ENCODE results near the gene CD247. TPM values are rescaled to one million over a fixed set of nuclear protein-coding genes. Genes with fewer than 3 reads are reported as not detected.

Gene CD247
- total and polyA plus RNA-seq, 9 of the 15 experiments (the other 6 are each of a cell fraction or from before 2014, with no cell fraction given): 0.08 to 0.42 (median 0.28) TPM; not detected in 5

- no peak for TF ChIP-seq TFE3 (CRISPR knock-in tag; IDR thresholded peaks at IDR 0.05)
- TF ChIP-seq FOXK2 (conservative IDR thresholded peaks at IDR 0.05 in 1 of 2, IDR thresholded peaks at IDR 0.05 in 1 of 2; ENCODE audit: low read depth in 2 of 2): peak in 1 of 2 experiments; percentile 45; a peak in 1 of 4 replicates
- TF ChIP-seq NCOR1 (IDR thresholded peaks at IDR 0.05): peak; percentile 55
- TF ChIP-seq BACH1 (tag; IDR thresholded peaks at IDR 0.05): no peak
- peak; percentile 88 for TF ChIP-seq ARID1B (IDR thresholded peaks at IDR 0.05)
- TF ChIP-seq SMARCC2 (IDR thresholded peaks at IDR 0.05; ENCODE audit: low read depth): peak; percentile 21; the same call in 1 of the 2 replicates
- TF ChIP-seq MED1 (CRISPR knock-in tag; IDR thresholded peaks at IDR 0.05; ENCODE audit: borderline replicate concordance): no peak
- no peak for TF ChIP-seq ZNF695 (CRISPR knock-in tag; IDR thresholded peaks at IDR 0.05)
- no peak for TF ChIP-seq TCF15 (CRISPR knock-in tag; IDR thresholded peaks at IDR 0.05)
- TF ChIP-seq MYBL2 (IDR thresholded peaks at IDR 0.05; ENCODE audit: low read depth): no peak
- TF ChIP-seq MYBL2 (CRISPR knock-in tag; IDR thresholded peaks at IDR 0.05; ENCODE audit: borderline replicate concordance): no peak
- no peak for TF ChIP-seq PTBP1 (IDR thresholded peaks at IDR 0.05; ENCODE audit: low read depth, low read length)
- TF ChIP-seq BRD4 (IDR thresholded peaks at IDR 0.05): no peak
- no peak for TF ChIP-seq NR2C1 (IDR thresholded peaks at IDR 0.05)
- no peak for TF ChIP-seq NR2C1 (tag; IDR thresholded peaks at IDR 0.05)
- TF ChIP-seq MXI1 (IDR thresholded peaks at IDR 0.05; ENCODE audit: low read depth, low read length): no peak
- TF ChIP-seq SETDB1 (IDR thresholded peaks at IDR 0.05; ENCODE audit: low read length): no peak
- no peak for TF ChIP-seq ZEB2 (IDR thresholded peaks at IDR 0.05)
- no peak for TF ChIP-seq ARID3A (IDR thresholded peaks at IDR 0.05; ENCODE audit: borderline replicate concordance, low read depth, low read length)
Observed at GRCh38 chr1:167526667-167527383, 8.5 kb upstream of the CD247 start (continued).
